ENCODE results near the gene TAS1R3. TPM values are rescaled to one million over a fixed set of nuclear protein-coding genes. Genes with fewer than 3 reads are reported as not detected.

The TAS1R3 gene
- total RNA-seq = under 1 TPM; 0.30 to 0.35 TPM

DNA sequence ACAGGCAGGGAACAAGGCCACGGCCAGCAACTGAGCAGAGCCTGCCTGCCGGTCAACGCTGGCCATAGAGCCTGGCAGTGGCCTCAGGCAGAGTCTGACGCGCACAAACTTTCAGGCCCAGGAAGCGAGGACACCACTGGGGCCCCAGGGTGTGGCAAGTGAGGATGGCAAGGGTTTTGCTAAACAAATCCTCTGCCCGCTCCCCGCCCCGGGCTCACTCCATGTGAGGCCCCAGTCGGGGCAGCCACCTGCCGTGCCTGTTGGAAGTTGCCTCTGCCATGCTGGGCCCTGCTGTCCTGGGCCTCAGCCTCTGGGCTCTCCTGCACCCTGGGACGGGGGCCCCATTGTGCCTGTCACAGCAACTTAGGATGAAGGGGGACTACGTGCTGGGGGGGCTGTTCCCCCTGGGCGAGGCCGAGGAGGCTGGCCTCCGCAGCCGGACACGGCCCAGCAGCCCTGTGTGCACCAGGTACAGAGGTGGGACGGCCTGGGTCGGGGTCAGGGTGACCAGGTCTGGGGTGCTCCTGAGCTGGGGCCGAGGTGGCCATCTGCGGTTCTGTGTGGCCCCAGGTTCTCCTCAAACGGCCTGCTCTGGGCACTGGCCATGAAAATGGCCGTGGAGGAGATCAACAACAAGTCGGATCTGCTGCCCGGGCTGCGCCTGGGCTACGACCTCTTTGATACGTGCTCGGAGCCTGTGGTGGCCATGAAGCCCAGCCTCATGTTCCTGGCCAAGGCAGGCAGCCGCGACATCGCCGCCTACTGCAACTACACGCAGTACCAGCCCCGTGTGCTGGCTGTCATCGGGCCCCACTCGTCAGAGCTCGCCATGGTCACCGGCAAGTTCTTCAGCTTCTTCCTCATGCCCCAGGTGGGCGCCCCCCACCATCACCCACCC lies at the start of gene TAS1R3:
Gene TAS1R3 (plus strand): TSS at position 213 of the 898 bp plus-strand sequence. CDS start 66 bp downstream, at position 279.
- Histone ChIP-seq H3K4me3 (no peak within 1 kb of the TSS), H3K27me3 (no peaks in the 10 kb centered on the region), H3K27ac (no peak within 1 kb of the TSS), H3K36me3 (peaks cover 23% of the 10 kb centered on the region), H3K9me3 (no peaks in the 10 kb centered on the region), H3K4me1 (peaks cover 0 to 31% of the 10 kb centered on the region in 2 donors)
- TF ChIP-seq, protein P1, sequence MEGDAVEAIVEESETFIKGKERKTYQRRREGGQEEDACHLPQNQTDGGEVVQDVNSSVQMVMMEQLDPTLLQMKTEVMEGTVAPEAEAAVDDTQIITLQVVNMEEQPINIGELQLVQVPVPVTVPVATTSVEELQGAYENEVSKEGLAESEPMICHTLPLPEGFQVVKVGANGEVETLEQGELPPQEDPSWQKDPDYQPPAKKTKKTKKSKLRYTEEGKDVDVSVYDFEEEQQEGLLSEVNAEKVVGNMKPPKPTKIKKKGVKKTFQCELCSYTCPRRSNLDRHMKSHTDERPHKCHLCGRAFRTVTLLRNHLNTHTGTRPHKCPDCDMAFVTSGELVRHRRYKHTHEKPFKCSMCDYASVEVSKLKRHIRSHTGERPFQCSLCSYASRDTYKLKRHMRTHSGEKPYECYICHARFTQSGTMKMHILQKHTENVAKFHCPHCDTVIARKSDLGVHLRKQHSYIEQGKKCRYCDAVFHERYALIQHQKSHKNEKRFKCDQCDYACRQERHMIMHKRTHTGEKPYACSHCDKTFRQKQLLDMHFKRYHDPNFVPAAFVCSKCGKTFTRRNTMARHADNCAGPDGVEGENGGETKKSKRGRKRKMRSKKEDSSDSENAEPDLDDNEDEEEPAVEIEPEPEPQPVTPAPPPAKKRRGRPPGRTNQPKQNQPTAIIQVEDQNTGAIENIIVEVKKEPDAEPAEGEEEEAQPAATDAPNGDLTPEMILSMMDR (IDR thresholded peaks at IDR 0.05) = no peak
- no peak for DNase-seq (ENCODE audit: low spot score)

GRCh38 chr1:1281533-1282321 lies 49.4 kb upstream of the TAS1R3 start:
- no peak overlapping the region for H3K4me3 ChIP-seq
- H3K27me3 ChIP-seq = peaks cover 0 to 8% of the 10 kb centered on the region in 2 donors
- H3K9me3 ChIP-seq = no peaks in the 10 kb centered on the region
- H3K36me3 ChIP-seq = no peaks in the 10 kb centered on the region
- TF ChIP-seq, protein P1 (IDR thresholded peaks at IDR 0.05) = no peak
- peaks cover 0 to 9% of the 10 kb centered on the region in 2 donors for H3K4me1 ChIP-seq
- no peak for DNase-seq (ENCODE audit: low spot score)
- no peak overlapping the region for H3K27ac ChIP-seq

DNA sequence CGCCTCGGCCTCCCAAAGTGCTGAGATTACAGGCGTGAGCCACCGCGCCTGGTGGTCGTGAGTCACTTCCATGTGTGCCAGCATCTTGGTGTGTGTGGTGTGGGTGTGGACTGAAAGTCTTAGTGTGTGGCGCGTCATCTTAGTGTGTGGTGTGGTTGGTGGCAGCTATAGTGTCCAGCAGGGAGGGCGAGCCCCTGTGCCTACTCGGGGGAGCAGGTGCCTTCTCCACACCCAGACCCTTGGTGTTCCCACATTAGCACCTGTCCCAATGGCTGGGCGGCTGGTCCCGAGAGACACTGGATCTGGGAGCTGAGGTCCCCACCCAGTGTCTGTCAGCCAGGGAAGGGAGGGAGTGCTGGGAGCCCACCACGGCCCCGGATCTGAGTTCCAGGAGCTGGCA lies 48.1 kb upstream of the TAS1R3 start:
- TF ChIP-seq, protein P1 (IDR thresholded peaks at IDR 0.05) = no peak
- peaks cover 0 to 8% of the 10 kb centered on the region in 2 donors for H3K27me3 ChIP-seq
- H3K4me3 ChIP-seq = no peak overlapping the region
- no peak for DNase-seq (ENCODE audit: low spot score)
- no peaks in the 10 kb centered on the region for H3K9me3 ChIP-seq
- H3K27ac ChIP-seq = no peak overlapping the region
- no peaks in the 10 kb centered on the region for H3K36me3 ChIP-seq
- H3K4me1 ChIP-seq = peaks cover 0 to 9% of the 10 kb centered on the region in 2 donors

GRCh38 chr1:1283821-1284220 lies 47.3 kb upstream of the TAS1R3 start:
- Histone ChIP-seq H3K4me3 (no peak overlapping the region), H3K27ac (no peak overlapping the region), H3K9me3 (no peaks in the 10 kb centered on the region), H3K4me1 (peaks cover 0 to 9% of the 10 kb centered on the region in 2 donors), H3K36me3 (no peaks in the 10 kb centered on the region), H3K27me3 (peaks cover 0 to 8% of the 10 kb centered on the region in 2 donors)
- no peak for DNase-seq (ENCODE audit: low spot score)
- TF ChIP-seq, protein P1 (IDR thresholded peaks at IDR 0.05) = no peak

DNA sequence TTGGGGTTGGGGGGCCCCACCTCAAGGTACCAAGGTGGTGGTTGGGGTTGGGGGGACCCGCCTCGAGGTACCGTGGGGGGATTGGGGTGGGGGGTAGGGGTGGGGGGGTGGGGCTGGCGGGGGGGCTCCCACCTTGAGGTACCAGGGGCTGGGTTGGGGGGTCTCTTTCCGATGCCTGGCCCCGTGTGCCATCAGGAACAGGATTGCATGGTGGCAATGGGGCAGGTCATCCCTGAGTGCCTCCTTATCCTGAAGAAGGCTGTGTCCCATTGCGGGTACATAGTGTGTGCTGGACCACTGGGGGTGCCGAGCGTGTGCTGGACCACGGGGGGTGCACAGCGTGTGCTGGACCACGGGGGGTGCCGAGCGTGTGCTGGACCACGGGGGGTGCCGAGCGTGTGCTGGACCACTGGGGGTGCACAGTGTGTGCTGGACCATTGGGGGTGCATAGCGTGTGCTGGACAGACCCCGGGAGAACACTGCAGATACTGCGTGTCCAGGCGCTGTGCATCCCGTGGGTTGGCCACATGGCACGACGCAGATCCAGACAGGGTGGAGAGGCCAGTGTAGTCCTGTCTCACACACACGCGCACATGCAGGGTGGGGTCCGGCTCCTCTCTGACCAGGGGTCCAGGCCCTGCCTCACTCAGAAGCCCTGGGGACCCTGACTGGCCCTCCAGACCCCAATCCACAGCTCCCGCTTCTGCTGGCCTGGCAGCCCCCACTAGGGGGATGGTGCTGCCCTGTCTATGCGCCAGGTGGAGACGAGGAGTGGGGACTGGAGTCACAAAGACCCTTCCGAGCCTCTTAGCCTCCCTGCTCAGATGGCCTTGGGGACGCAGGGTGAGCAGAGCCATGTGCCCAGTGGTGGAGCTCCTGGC lies 46.6 kb upstream of the TAS1R3 start:
- H3K27me3 ChIP-seq = peaks cover 0 to 8% of the 10 kb centered on the region in 2 donors
- TF ChIP-seq, protein P1 (IDR thresholded peaks at IDR 0.05) = no peak
- no peak overlapping the region for H3K4me3 ChIP-seq
- no peaks in the 10 kb centered on the region for H3K9me3 ChIP-seq
- DNase-seq (ENCODE audit: low spot score) = no peak
- H3K36me3 ChIP-seq = no peaks in the 10 kb centered on the region
- no peak overlapping the region for H3K27ac ChIP-seq
- peaks cover 0 to 9% of the 10 kb centered on the region in 2 donors for H3K4me1 ChIP-seq

Measured in right atrium auricular region (tissue), 2 donors.